ENCODE results near the gene CACNG7. TPM values are rescaled to one million over a fixed set of nuclear protein-coding genes. Genes with fewer than 3 reads are reported as not detected.
"Not testable (repeated sequence)": the region's sequence is repeated elsewhere in the genome, so short reads cannot be mapped to it uniquely, and the experiment has no call there.

The CACNG7 gene
- total RNA-seq = not detected
- long read RNA-seq = 0 reads

GRCh38 chr19:53908935-53909415, at the start of gene CACNG7:
TSS of gene CACNG7 (plus strand) at chr19:53909278. CDS start at chr19:53912832, 3,554 bp downstream.
- no peak for ATAC-seq
- DNase-seq = no peak
- intact Hi-C loops (cut with DNase I, micrococcal nuclease) = loop anchor here in 1 of 2 donors (10.0 kb wide), 1 partner anchor 116 kb away; no protein-coding TSS in a partner anchor

- peak; percentile 40 for ATAC-seq
- peak; percentile 54 to 60 for DNase-seq
- intact Hi-C loops (cut with DNase I, micrococcal nuclease) = no loop called here
Observed at GRCh38 chr19:53864308-53864836, 44.7 kb upstream of the CACNG7 start.

- intact Hi-C loops (cut with DNase I, micrococcal nuclease) = no loop called here
- ATAC-seq = no peak
- no peak for DNase-seq
Observed at GRCh38 chr19:53865523-53865917, 43.6 kb upstream of the CACNG7 start.

- DNase-seq (peak; percentile 79 to 81), ATAC-seq (peak; percentile 40)
- intact Hi-C loops (cut with DNase I, micrococcal nuclease) = no loop called here
Observed at GRCh38 chr19:53865918-53866864, 42.9 kb upstream of the CACNG7 start.

- DNase-seq (peak in 1 of 2 donors; percentile 38), ATAC-seq (no peak)
- intact Hi-C loops (cut with DNase I, micrococcal nuclease) = no loop called here
Observed at GRCh38 chr19:53866865-53867224, 42.2 kb upstream of the CACNG7 start.

- intact Hi-C loops (cut with DNase I, micrococcal nuclease) = no loop called here
- DNase-seq = peak; percentile 98 to 99
- ATAC-seq = peak; percentile 74
Observed at GRCh38 chr19:53867225-53868090, 41.6 kb upstream of the CACNG7 start, which contains the start of gene MYADM. TSS of gene MYADM (plus strand) at chr19:53867883. CDS start at chr19:53873530, 5,647 bp downstream.

- ATAC-seq (peak; percentile 10), DNase-seq (peak; percentile 71 to 76)
- intact Hi-C loops (cut with DNase I, micrococcal nuclease) = no loop called here
Observed at GRCh38 chr19:53868091-53868891, 40.8 kb upstream of the CACNG7 start.

- DNase-seq = peak; percentile 93 to 94
- intact Hi-C loops (cut with DNase I, micrococcal nuclease) = no loop called here
- ATAC-seq = peak; percentile 66
Observed at GRCh38 chr19:53868892-53869804, 39.9 kb upstream of the CACNG7 start.

GRCh38 chr19:53869805-53870484, 39.1 kb upstream of the CACNG7 start:
- ATAC-seq; intact Hi-C loops (cut with DNase I, micrococcal nuclease): not testable (repeated sequence)

GRCh38 chr19:53870485-53870844, 38.6 kb upstream of the CACNG7 start:
- DNase-seq (peak; percentile 61 to 75), ATAC-seq (peak; percentile 31)
- intact Hi-C loops (cut with DNase I, micrococcal nuclease) = no loop called here

More at GRCh38 chr19:53869805-53870484, 39.1 kb upstream of the CACNG7 start:
- DNase-seq = not testable (repeated sequence)

GRCh38 chr19:53871454-53871853, 37.6 kb upstream of the CACNG7 start:
- no peak for ATAC-seq
- DNase-seq = no peak
- intact Hi-C loops (cut with DNase I, micrococcal nuclease) = no loop called here

- intact Hi-C loops (cut with DNase I, micrococcal nuclease) = no loop called here
- DNase-seq = no peak
- ATAC-seq = no peak
Observed at GRCh38 chr19:53872762-53873161, 36.3 kb upstream of the CACNG7 start.

GRCh38 chr19:53873773-53874605, 35.1 kb upstream of the CACNG7 start:
- no peak for ATAC-seq

GRCh38 chr19:53874606-53874990, 34.5 kb upstream of the CACNG7 start:
- ATAC-seq = no peak
- intact Hi-C loops (cut with DNase I, micrococcal nuclease) = no loop called here
- DNase-seq = no peak

More at GRCh38 chr19:53873773-53874605, 35.1 kb upstream of the CACNG7 start:
- intact Hi-C loops (cut with DNase I, micrococcal nuclease) = no loop called here
- DNase-seq = no peak

- ATAC-seq (no peak), DNase-seq (no peak)
- intact Hi-C loops (cut with DNase I, micrococcal nuclease) = no loop called here
Observed at GRCh38 chr19:53875602-53876325, 33.3 kb upstream of the CACNG7 start.
